Spleen (tissue), 11 donors: ENCODE data around the gene ABLIM2. TPM values are rescaled to one million over a fixed set of nuclear protein-coding genes. Genes with fewer than 3 reads are reported as not detected.

Experiments used
- DNase-seq: peaks from one replicate; pipeline ENCODE4 v3.0.0-alpha.2; 2020
- H3K27ac ChIP-seq, 8 donors: fragments of 200-600 bp; sonication (generic) in 7 of 8; 1 replicate in 4 of 8; 2 replicates in 4 of 8; pipeline versions ENCODE4 v1.5.0 to v1.8.0; 2016 to 2021; ENCODE audit warnings: inconsistent platforms in 4 of 8, mild to moderate bottlenecking in 4 of 8, moderate library complexity in 1 of 8
- H3K27me3 ChIP-seq, 7 donors: fragments of 200-600 bp; sonication (generic) in 6 of 7; replicated peaks in 1 of 7; 1 replicate in 4 of 7; 2 replicates in 3 of 7; pipeline versions ENCODE4 v1.5.0 to v1.8.0; 2016 to 2021; ENCODE audit warnings: inconsistent platforms in 3 of 7, mild to moderate bottlenecking in 1 of 7
- H3K36me3 ChIP-seq, 6 donors: fragments of 200-600 bp; sonication (generic) in 5 of 6; 1 replicate in 4 of 6; 2 replicates in 2 of 6; pipeline versions ENCODE4 v1.5.0 to v1.8.0; 2016 to 2021; ENCODE audit warnings: inconsistent platforms in 2 of 6
- H3K4me1 ChIP-seq, 6 donors: fragments of 200-600 bp; sonication (generic) in 5 of 6; 1 replicate in 3 of 6; 2 replicates in 3 of 6; pipeline versions ENCODE4 v1.5.0 to v1.8.0; 2016 to 2021; ENCODE audit warnings: inconsistent platforms in 3 of 6
- H3K4me3 ChIP-seq, 8 donors: fragments of 200-600 bp; sonication (generic) in 7 of 8; 1 replicate in 4 of 8; 2 replicates in 4 of 8; pipeline versions ENCODE4 v1.5.0 to v1.8.0; 2016 to 2021; ENCODE audit warnings: inconsistent platforms in 4 of 8, mild to moderate bottlenecking in 4 of 8, moderate library complexity in 2 of 8
- H3K9me3 ChIP-seq, 8 donors: fragments of 200-600 bp; sonication (generic) in 7 of 8; 1 replicate in 4 of 8; 2 replicates in 4 of 8; pipeline versions ENCODE4 v1.5.0 to v1.8.0; 2016 to 2021; ENCODE audit warnings: inconsistent platforms in 4 of 8
- CTCF ChIP-seq, 11 experiments: fragments of 200-600 bp in 7 of 11; fragments of 450-650 bp in 4 of 11; sonication (generic) in 4 of 11; IDR thresholded peaks in 8 of 11; conservative IDR thresholded peaks in 3 of 11; 1 replicate in 7 of 11; 2 replicates in 4 of 11; pipeline versions ENCODE4 v1.4.0 to v1.8.0; 2016 to 2021; ENCODE audit warnings: antibody characterized with exemption in 11 of 11, inconsistent platforms in 4 of 11, mild to moderate bottlenecking in 1 of 11
- POLR2A ChIP-seq, 3 donors: fragments of 450-650 bp; IDR thresholded peaks; one replicate each; pipeline ENCODE4 v1.5.1; 2017; ENCODE audit warnings: antibody characterized with exemption in 3 of 3, mild to moderate bottlenecking in 1 of 3
- POLR2AphosphoS5 ChIP-seq, 3 donors: sonication (generic); formaldehyde crosslinking; IDR thresholded peaks; one replicate each; pipeline ENCODE4 v1.5.1; 2017; ENCODE audit warnings: antibody characterized with exemption in 3 of 3
- WGBS, 5 donors: extraction: QIAGEN DNeasy Blood & Tissue Kit in 3 of 5; methylation state at CpG; one replicate each; pipeline versions ENCODE4 v1.1.5 to v1.1.7; 2013 to 2018; 5-methylcytosine and 5-hydroxymethylcytosine counted together
- intact Hi-C: fragments of 100-400 bp; cut with DNase I; formaldehyde crosslinking; loops from one replicate; pipeline ENCODE4 v1.15.0; 2023; ENCODE audit warnings: low total_unique reads
- polyA plus RNA-seq, 3 donors: library from polyadenylated mRNA; stranded (reverse); fragments of 200-250 nt; gene quantifications; one replicate each; pipeline ENCODE4 v1.2.1, GENCODE V29; 2013
- total RNA-seq, 7 donors: library from RNA; depleted of rRNA in 3 of 7; stranded (reverse); fragments of >200 nt in 3 of 7; fragmentation: NEBNext Ultra II Directional in 4 of 7; extraction: Animal tissue kit (Norgen Biotek cat#: 25700) in 4 of 7; gene quantifications; one replicate each; pipeline versions ENCODE4 v1.1.0 to v1.2.1, GENCODE V29; 2016 to 2021
- donor health status: healthy with polysubstance abuse.
- donor health status: DM: no; HTN: no; CAD: no; lungs with moderate emphysema.
- donor health status: DM: no; HTN: no; CAD: no.
- donor health status: Bipolar disorder and iron deficiency.
- donor health status: healthy.
- donor health status: DM: no; HTN: no; CAD: no.
- donor health status: DM: yes; HTN: yes; CAD: no.

ABLIM2 gene
- total and polyA plus RNA-seq, 10 donors = 11.8 to 127 (median 62.8) TPM

GRCh38 chr4:8043596-8043995 lies 115.0 kb downstream of the ABLIM2 start:
- Histone ChIP-seq H3K9me3 (no peaks in the 10 kb centered on the region), H3K27ac (no peak overlapping the region), H3K36me3 (peaks cover 0 to 39% (median 6%) of the 10 kb centered on the region in 6 donors), H3K4me1 (peaks cover 0 to 35% (median 15%) of the 10 kb centered on the region in 6 donors), H3K4me3 (no peak overlapping the region), H3K27me3 (peaks cover 0 to 7% (median 0%) of the 10 kb centered on the region in 7 donors)
- TF ChIP-seq CTCF (IDR thresholded peaks at IDR 0.05 in 8 of 11, conservative IDR thresholded peaks at IDR 0.05 in 3 of 11) (no peak), POLR2A (IDR thresholded peaks at IDR 0.05) (no peak), POLR2AphosphoS5 (IDR thresholded peaks at IDR 0.05) (no peak)
- WGBS, 5 donors = 84 to 93% (median 91%) methylated on average over 6 to 16 of the region's 16 CpGs
- no peak for DNase-seq
- intact Hi-C loops = no loop called here

- Histone ChIP-seq H3K27me3 (peaks cover 0 to 7% (median 0%) of the 10 kb centered on the region in 7 donors), H3K36me3 (peaks cover 0 to 31% (median 6%) of the 10 kb centered on the region in 6 donors), H3K27ac (no peak overlapping the region), H3K4me3 (no peak overlapping the region), H3K9me3 (no peaks in the 10 kb centered on the region), H3K4me1 (peaks cover 0 to 35% (median 16%) of the 10 kb centered on the region in 6 donors)
- TF ChIP-seq POLR2A (IDR thresholded peaks at IDR 0.05) (no peak), POLR2AphosphoS5 (IDR thresholded peaks at IDR 0.05) (no peak), CTCF (IDR thresholded peaks at IDR 0.05 in 8 of 11, conservative IDR thresholded peaks at IDR 0.05 in 3 of 11) (no peak)
- WGBS, 5 donors = 56 to 65% (median 57%) methylated on average over 11 of the region's 11 CpGs
- intact Hi-C loops = no loop called here
- no peak for DNase-seq
Measured at GRCh38 chr4:8041868-8042267, 116.7 kb downstream of the ABLIM2 start.

GRCh38 chr4:8041172-8041571 lies 117.4 kb downstream of the ABLIM2 start:
- intact Hi-C loops = no loop called here
- H3K4me3 ChIP-seq = no peak overlapping the region
- DNase-seq = no peak
- no peaks in the 10 kb centered on the region for H3K9me3 ChIP-seq
- H3K36me3 ChIP-seq = peaks cover 0 to 38% (median 6%) of the 10 kb centered on the region in 6 donors
- TF ChIP-seq CTCF (IDR thresholded peaks at IDR 0.05 in 8 of 11, conservative IDR thresholded peaks at IDR 0.05 in 3 of 11) = no peak
- no peak for TF ChIP-seq POLR2AphosphoS5 (IDR thresholded peaks at IDR 0.05)
- no peak for TF ChIP-seq POLR2A (IDR thresholded peaks at IDR 0.05)
- H3K27me3 ChIP-seq = peaks cover 0 to 7% (median 0%) of the 10 kb centered on the region in 7 donors
- WGBS, 5 donors = 61 to 76% (median 69%) methylated on average over 7 of the region's 7 CpGs
- H3K4me1 ChIP-seq = peaks cover 0 to 35% (median 16%) of the 10 kb centered on the region in 6 donors
- H3K27ac ChIP-seq = no peak overlapping the region

- Histone ChIP-seq H3K36me3 (peaks cover 0 to 42% (median 8%) of the 10 kb centered on the region in 6 donors), H3K9me3 (no peaks in the 10 kb centered on the region), H3K27ac (no peak overlapping the region), H3K4me1 (peaks cover 0 to 38% (median 17%) of the 10 kb centered on the region in 6 donors), H3K4me3 (no peak overlapping the region), H3K27me3 (peaks cover 0 to 7% (median 0%) of the 10 kb centered on the region in 7 donors)
- 69 to 79% (median 71%) methylated on average over 7 of the region's 7 CpGs for WGBS, 5 donors
- no peak for DNase-seq
- intact Hi-C loops = no loop called here
- no peak for TF ChIP-seq POLR2AphosphoS5 (IDR thresholded peaks at IDR 0.05)
- no peak for TF ChIP-seq POLR2A (IDR thresholded peaks at IDR 0.05)
- no peak for TF ChIP-seq CTCF (IDR thresholded peaks at IDR 0.05 in 8 of 11, conservative IDR thresholded peaks at IDR 0.05 in 3 of 11)
Measured at GRCh38 chr4:8040607-8041006, 118.0 kb downstream of the ABLIM2 start.
